EH (cell line): ENCODE results near the gene SSRP1.

Source experiments
- DNase-seq: peaks from one replicate; pipeline ENCODE4 v3.0.0-alpha.2; 2015; ENCODE audit warnings: low read depth

SSRP1 gene

GRCh38 chr11:57300785-57301184 lies 34.9 kb downstream of the SSRP1 start:
- no peak for DNase-seq

DNA sequence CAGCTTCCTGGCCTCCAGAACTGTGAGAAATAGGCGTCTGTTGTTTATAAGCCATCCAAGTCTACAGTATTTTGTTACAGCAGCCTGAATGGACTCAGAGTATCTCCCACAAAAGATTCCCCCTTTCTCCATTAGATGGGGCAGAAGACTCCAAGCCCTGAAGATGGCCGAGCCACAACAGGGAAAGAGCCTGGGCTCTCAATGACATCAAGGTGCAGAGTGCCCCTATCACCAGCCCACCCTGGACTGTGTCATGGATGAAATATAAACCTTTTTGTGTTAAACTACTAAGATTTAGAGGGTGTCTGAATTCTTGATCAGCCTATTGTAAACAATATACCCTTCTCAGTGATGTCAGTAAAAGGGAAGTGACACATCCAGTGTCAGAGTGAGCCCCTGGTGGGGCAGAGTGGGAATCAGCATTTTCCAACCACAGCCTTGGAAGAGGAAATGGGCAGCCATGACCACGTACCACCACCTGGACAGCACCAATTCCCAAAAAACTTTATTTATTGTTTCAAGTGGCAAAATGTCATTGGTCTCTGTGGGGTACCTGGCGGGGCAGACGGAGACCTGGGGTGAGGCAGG lies 36.4 kb downstream of the SSRP1 start:
- no peak for DNase-seq

DNA sequence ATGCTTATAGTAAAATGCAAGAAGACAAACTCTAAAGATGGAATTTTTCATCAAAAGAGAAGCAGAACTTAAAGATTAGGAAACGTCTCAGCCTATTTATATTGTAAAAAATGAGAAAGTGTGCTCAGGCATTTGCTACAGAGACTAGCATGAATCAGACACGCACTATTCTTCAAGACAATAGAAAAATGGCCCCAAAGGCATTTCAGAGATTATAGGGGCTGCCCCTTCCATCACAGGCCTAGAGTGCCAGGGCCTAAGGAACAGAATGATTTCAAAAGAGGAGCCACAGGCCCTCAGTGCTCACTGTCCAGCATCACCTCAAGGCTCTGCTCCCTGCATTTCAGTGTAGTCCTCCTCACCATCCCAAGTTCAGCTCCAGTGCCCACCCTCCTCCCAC lies 38.5 kb downstream of the SSRP1 start:
- DNase-seq = no peak

DNA sequence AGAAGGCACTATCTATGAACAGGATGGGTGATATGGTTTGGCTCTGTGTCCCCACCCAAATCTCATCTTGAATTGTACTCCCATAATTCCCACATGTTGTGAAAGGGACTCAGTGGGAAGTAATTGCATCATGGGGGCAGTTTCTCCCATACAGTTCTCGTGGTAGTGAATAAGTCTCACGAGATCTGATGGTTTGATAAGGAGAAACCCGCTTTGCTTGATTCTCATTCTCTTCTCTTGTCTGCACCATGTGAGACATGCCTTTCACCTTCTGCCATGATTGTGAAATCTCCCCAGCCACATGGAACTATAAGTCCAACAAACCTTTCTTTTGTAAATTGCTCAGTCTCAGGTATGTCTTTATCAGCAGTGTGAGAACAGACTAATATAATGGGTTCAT lies 39.5 kb downstream of the SSRP1 start:
- DNase-seq = peak; percentile 36

GRCh38 chr11:57294225-57295131 lies 41.2 kb downstream of the SSRP1 start:
- peak; percentile 78 for DNase-seq

DNA sequence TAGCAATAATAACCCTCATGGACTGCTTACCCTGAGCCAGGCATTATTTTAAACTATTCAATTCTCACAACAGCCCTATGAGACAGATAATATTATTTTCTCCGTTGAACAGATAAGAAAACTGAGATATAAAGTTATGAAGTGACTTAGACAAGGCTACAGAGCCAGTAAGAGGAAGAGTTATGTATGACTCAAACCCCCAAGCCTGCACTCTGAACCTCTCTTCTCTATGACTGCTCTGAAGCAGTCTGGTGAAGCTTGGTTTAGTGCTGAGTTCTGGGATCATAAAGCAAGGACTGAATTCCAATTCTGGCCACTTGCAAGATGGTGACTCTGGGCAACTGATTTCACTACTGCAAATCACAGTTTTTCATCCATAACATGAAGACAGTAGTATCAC lies 45.4 kb downstream of the SSRP1 start:
- DNase-seq = peak; percentile 73

- peak; percentile 68 for DNase-seq
These were observed 46.7 kb downstream of the SSRP1 start for GRCh38 chr11:57288771-57289579.

GRCh38 chr11:57287884-57288283 lies 47.8 kb downstream of the SSRP1 start:
- no peak for DNase-seq

DNA sequence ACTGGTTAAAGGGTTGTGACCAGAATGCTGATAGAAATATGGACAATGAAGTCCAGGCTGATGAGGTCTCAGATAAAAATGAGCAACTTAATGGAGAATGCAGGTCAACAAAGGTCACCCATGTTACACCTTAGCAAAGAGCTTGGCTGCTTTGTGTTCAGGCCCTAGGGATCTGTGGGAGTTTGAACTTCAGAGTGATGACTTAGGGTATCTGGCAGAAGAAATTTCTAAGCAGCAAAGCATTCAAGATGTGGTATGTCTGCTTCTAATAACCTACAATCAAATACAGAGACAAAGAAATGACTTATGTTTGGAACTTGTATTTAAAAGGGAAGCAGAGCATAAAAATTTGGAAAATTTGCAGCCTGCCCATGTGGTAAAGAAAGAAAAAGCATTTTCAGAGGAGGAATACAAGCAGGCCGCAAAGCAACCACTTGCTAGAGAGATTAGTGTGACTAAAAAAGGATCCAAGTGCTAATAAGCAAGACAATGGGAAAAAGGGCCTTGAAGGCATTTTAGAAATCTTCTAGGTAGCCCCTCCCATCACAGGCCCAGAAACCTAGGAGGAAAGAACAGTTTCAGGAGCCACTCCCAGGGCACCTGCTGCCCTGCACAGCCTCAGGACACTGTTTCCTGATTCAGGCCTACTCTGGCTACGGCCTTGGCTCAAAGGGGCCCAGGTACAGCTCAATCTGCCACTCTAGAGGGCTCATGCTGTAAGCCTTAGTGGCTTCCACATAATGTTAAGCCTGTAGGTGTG lies 52.3 kb downstream of the SSRP1 start:
- DNase-seq = no peak

DNA sequence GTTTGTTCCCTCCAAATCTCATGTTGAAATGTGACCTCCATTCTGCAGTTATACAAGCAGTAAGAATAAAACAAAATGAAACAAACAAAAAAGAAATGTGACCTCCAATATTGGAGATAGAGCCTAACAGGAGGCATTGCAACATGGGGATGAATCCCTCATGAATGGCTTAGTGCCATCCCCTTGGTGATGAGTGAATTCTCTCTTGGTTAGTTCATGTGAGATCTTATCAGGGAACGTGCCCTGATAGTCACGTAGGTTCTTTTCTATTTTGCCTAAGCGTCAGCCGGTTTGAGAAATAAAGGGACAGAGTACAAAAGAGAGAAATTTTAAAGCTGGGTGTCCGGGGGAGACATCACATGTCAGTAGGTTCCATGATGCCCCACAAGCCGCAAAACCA lies 54.1 kb downstream of the SSRP1 start:
- peak; percentile 45 for DNase-seq

DNA sequence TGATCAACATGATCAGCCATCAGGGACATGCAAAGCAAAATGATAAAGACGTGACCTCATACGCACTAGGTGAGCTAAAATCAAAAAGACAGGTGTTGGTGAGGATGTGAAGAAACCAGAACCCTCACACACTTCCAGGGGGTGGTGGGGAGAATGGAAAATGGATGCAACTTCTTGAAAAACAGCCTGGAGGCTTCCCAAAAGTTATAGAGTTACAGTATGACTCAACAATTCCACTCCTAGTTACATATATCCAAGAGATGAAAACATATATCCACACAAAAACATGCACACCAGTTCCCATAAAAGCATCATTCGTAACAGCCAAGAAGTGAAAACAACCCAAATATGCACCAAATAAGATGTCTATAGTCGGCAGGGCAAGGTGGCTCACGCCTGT lies 56.6 kb downstream of the SSRP1 start:
- peak; percentile 71 for DNase-seq

DNA sequence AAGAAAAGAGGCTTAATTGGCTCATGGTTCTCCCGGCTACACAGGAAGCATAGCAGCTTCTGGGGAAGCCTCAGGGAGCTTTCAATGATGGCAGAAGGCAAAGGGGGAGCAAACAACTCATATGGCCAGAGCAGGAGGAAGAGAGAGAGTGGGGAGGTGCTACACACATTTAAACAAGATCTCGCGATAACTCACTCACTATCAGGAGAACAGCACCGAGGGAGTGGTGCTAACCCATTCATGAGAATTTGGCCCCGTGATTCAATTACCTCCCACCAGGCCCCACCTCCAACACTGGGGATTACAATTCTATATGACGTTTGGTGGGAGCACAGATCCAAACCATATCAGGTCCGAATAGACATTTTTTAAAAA lies 57.0 kb downstream of the SSRP1 start:
- no peak for DNase-seq

DNA sequence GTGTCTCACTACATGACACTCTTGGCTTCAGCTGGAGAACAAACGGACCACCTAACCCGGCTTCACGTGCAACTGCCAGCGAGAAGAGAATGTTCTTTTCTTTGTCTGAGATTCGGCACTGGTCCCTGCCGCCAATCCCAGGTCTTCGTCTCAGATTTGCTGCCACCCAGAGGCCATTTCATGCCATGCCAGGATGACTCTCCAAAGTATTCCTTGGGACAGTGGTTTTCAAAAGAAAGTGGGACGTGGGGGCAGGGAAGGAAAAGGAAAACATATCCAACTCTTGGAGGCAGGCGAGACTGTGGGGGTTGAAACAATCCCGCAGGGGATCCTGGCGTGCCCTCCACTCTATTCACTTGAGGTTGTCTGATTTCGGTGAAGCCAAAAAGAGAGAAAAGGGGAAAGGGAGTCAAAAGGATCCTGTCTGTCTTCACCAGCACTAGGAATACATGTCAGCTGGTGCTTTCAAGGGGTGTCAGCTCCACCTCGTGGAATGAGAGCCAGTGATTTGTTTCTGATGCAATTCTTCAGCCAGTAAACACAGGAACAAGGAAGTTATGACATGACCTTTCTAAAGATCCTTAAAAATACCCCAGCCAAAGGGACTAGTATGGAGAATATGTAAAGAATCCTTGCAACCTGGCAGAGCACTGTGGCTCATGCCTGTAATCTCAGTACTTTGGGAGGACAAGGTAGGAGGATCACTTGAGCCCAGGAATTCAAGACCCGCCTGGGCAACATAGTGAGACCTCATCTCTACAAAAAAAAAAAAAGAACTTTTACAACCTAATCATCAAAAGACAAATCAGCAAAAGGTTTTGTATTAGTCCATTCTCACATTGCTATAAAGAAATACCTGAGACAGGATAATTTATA lies 57.6 kb downstream of the SSRP1 start:
- DNase-seq = peak; percentile 91

DNA sequence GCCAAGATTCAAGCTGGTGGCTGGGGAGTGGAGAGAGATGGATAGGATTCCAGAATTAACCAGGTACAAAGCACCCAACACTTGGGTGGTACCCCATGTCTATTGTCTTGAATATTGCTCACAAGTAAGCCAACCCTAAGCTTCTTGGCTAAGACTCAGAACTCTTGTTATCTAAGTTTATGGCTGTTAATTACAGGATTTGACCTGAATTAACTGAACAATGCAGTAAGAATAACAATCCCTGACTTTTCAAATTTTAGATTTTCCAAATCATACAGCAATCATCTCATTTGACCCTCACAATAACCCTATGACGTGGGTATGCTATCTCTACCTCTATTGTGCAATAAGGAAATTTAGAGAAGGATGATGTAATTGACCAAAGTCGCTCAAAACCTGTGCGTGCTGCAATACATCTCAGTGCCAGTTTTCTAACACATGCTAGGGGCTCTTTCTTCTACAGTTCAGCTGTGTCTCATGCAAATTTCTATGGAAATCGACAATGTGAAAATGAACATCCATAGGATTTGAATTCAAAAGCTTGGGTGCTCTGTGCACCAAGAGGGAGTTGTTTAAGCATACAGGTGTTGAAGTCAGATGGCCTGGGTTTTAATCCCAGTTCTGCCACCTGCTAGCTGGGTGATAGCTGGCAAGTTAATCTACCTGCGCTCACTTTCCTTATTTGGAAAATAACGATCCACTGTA lies 58.6 kb downstream of the SSRP1 start:
- no peak for DNase-seq

DNA sequence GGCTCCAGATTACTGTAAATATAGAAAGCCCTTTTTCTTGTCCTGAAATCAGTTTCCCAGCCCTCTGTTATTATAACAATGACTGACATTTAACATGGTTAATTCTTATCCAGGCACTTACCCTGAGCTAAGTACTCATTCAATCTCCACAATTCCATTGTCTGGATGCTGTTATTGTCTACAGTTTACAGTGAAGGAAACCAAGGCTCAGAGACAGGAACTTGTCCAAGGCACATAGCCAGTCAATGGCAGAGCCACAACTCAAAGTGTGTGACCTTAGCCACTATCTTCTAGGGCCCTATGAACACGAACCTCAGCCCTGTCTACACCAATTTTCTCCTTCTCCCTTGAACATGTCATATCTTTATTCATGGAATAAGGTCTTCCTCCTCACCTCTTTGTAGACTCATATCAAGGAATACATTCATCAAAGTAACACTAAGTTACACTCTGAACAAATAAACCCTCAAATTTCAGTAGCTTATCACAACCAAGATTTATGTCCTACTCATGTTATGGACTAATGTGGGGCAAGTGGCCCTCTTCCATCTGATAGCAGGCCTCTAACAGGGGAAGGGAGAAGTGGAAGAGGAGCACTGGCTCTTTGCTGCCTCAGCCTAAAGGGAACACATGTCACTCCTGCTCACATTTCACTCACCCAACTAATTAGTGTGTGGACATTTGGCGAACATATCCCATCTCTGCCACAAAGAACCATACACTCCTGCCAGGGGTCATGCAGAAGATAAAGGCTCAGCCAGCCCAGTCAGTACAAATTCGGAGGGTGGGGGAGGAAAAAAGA lies 59.3 kb downstream of the SSRP1 start:
- no peak for DNase-seq
